Adrenal gland (tissue), 5 donors: Measurements from ENCODE around the gene CSNK1G1.

Experiments used
- CTCF ChIP-seq, 6 experiments: fragments of 450-650 bp in 4 of 6; fragments of 200-600 bp in 2 of 6; sonication (generic) in 1 of 6; IDR thresholded peaks; 1 replicate in 5 of 6; 2 replicates in 1 of 6; pipeline versions ENCODE4 v1.5.1 to v1.8.0; 2016 to 2021; ENCODE audit warnings: antibody characterized with exemption in 6 of 6, mild to moderate bottlenecking in 2 of 6, moderate library complexity in 1 of 6
- POLR2A ChIP-seq, 2 donors: fragments of 450-650 bp; IDR thresholded peaks; one replicate each; pipeline ENCODE4 v1.6.1; 2017; ENCODE audit warnings: antibody characterized with exemption in 2 of 2, mild to moderate bottlenecking in 2 of 2, moderate library complexity in 1 of 2
- donor health status: DM: no; HTN: no; CAD: no.

GRCh38 chr15:64144565-64145281 lies 211.2 kb downstream of the CSNK1G1 start:
- no peak for TF ChIP-seq POLR2A (IDR thresholded peaks at IDR 0.05)
- no peak for TF ChIP-seq CTCF (IDR thresholded peaks at IDR 0.05)
